GM18498 (cell line): Measurements from ENCODE around the gene PAPOLG.

Experiments used
- ATAC-seq: cut with Tn5 transposase; IDR thresholded peaks from one replicate; pipeline ENCODE4 v1.9.1; 2021; ENCODE audit warnings: mild to moderate bottlenecking, moderate library complexity; ENCODE audit not compliant: unreplicated experiment

Gene PAPOLG

GRCh38 chr2:60756097-60757087 is at the start of gene PAPOLG:
Gene PAPOLG, plus strand, starts transcription at chr2:60756268. Its CDS starts 211 bp downstream, at chr2:60756479.
- ATAC-seq: peak; percentile 99

GRCh38 chr2:60707750-60708371 is 48.2 kb upstream of the PAPOLG start:
- peak; percentile 56 for ATAC-seq

- no peak for ATAC-seq
Measured at GRCh38 chr2:60708630-60709320, 47.3 kb upstream of the PAPOLG start.

GRCh38 chr2:60710707-60711106 is 45.4 kb upstream of the PAPOLG start:
- ATAC-seq: no peak

GRCh38 chr2:60715561-60715960 is 40.5 kb upstream of the PAPOLG start:
- no peak for ATAC-seq

- no peak for ATAC-seq
Measured at GRCh38 chr2:60717691-60718090, 38.4 kb upstream of the PAPOLG start.

- ATAC-seq: no peak
Measured at GRCh38 chr2:60719331-60719730, 36.7 kb upstream of the PAPOLG start.

GRCh38 chr2:60725466-60725865 is 30.6 kb upstream of the PAPOLG start:
- no peak for ATAC-seq

GRCh38 chr2:60728855-60729254 is 27.2 kb upstream of the PAPOLG start:
- no peak for ATAC-seq

- no peak for ATAC-seq
Measured at GRCh38 chr2:60735496-60736250, 20.4 kb upstream of the PAPOLG start.

- ATAC-seq: no peak
Measured at GRCh38 chr2:60738679-60739078, 17.4 kb upstream of the PAPOLG start.

GRCh38 chr2:60739156-60739555 is 16.9 kb upstream of the PAPOLG start:
- no peak for ATAC-seq

GRCh38 chr2:60741576-60741975 is 14.5 kb upstream of the PAPOLG start:
- ATAC-seq: no peak

GRCh38 chr2:60742419-60742818 is 13.6 kb upstream of the PAPOLG start:
- ATAC-seq: no peak

GRCh38 chr2:60745330-60745729 is 10.7 kb upstream of the PAPOLG start:
- ATAC-seq: no peak

GRCh38 chr2:60745761-60746160 is 10.3 kb upstream of the PAPOLG start:
- no peak for ATAC-seq

- no peak for ATAC-seq
Measured at GRCh38 chr2:60746318-60746717, 9.8 kb upstream of the PAPOLG start.

GRCh38 chr2:60759654-60760053 is 3.6 kb downstream of the PAPOLG start:
- ATAC-seq: no peak

GRCh38 chr2:60764736-60765534 is 8.9 kb downstream of the PAPOLG start:
- no peak for ATAC-seq

- no peak for ATAC-seq
Measured at GRCh38 chr2:60766283-60766682, 10.2 kb downstream of the PAPOLG start.
